Measurements from ENCODE around the gene BCLAF3. TPM values are rescaled to one million over a fixed set of nuclear protein-coding genes. Genes with fewer than 3 reads are reported as not detected.

BCLAF3 gene
- total RNA-seq, 6 donors from 2014 or later: 6.1 to 23.0 (median 13.8) TPM

GRCh38 chrX:19947612-19948011 lies 43.2 kb downstream of the BCLAF3 start:
- TF ChIP-seq EP300 (IDR thresholded peaks at IDR 0.05) (no peak), CTCF (IDR thresholded peaks at IDR 0.05) (no peak), POLR2AphosphoS5 (IDR thresholded peaks at IDR 0.05) (no peak), POLR2A (IDR thresholded peaks at IDR 0.05) (no peak)
- no peaks in the 10 kb centered on the region for H3K27me3 ChIP-seq
- H3K27ac ChIP-seq: no peak overlapping the region
- peaks cover 0 to 5% (median 0%) of the 10 kb centered on the region in 4 donors for H3K36me3 ChIP-seq
- H3K4me1 ChIP-seq: no peaks in the 10 kb centered on the region
- H3K9me3 ChIP-seq: no peaks in the 10 kb centered on the region
- DNase-seq (no peak), ATAC-seq (ENCODE audit: low FRiP score in 2 of 2) (no peak)
- 80 to 93% methylated on average over 1 of the region's 1 CpG for WGBS, 2 donors
- no peak overlapping the region for H3K4me3 ChIP-seq

Small RNAs within 50 kb of the gene (small RNA-seq; reads per million reads assigned to genes)
- gene MIR23C (0.12 to 0.55 (median 0.20) reads per million in 4 donors), gene RF00019 (0 reads per million in 4 donors)

Other genes with a start within 250 kb of the BCLAF3 start
- 10 to 100 TPM; 17.8 to 53.4 (median 41.8) TPM for gene SH3KBP1, start 103.5 kb downstream of the BCLAF3 start, total RNA-seq
- 10 to 100 TPM in 1 of 6 donors, under 1 TPM in 5; under 0.01 to 13.4 (median 0.51) TPM for gene MAP7D2, start 125.8 kb upstream of the BCLAF3 start, total RNA-seq
- gene EIF1AX, start 150.8 kb upstream of the BCLAF3 start, total RNA-seq: 10 to 100 TPM in 5 of 6 donors, 1 to 10 TPM in 1; 8.4 to 78.7 (median 41.0) TPM